BJ (cell line): ENCODE data around the gene NT5C2. TPM values are rescaled to one million over a fixed set of nuclear protein-coding genes. Genes with fewer than 3 reads are reported as not detected.

Experiments
- CTCF ChIA-PET: fragments of 350-600 bp; formaldehyde crosslinking; extraction: SDS; loops from one replicate; lab custom pipeline; 2021; ENCODE audit warnings: antibody characterized with exemption, inconsistent platforms; lab: Yijun Ruan, JAX
- POLR2A ChIA-PET: fragments of 300-600 bp; sonication (Branson Sonifier 250); formaldehyde crosslinking; extraction: SDS; loops from one replicate; lab custom pipeline; 2021; ENCODE audit warnings: antibody characterized with exemption; lab: Charles Lee
- DNase-seq: peaks from one replicate; pipeline ENCODE4 v3.0.0-alpha.2; 2011; ENCODE audit warnings: low read depth
- H3K27me3 ChIP-seq: 2 replicates; pipeline ENCODE4 v1.6.0; 2011; ENCODE audit warnings: low read length; ENCODE audit not compliant: control insufficient read depth, insufficient read depth
- H3K36me3 ChIP-seq: 2 replicates; pipeline ENCODE4 v1.5.1; 2011; ENCODE audit warnings: low read length; ENCODE audit not compliant: control insufficient read depth, insufficient read depth
- H3K4me3 ChIP-seq: 2 replicates; pipeline ENCODE4 v1.5.1; 2011; ENCODE audit warnings: low read depth, mild to moderate bottlenecking, control low read depth, low read length
- CTCF ChIP-seq: IDR thresholded peaks from 2 replicates; pipeline ENCODE4 v1.5.1; 2011; ENCODE audit warnings: low read depth, mild to moderate bottlenecking, control low read depth, inconsistent platforms, low read length, moderate library complexity; ENCODE audit not compliant: insufficient read depth
- polyA plus RNA-seq: library from polyadenylated mRNA; depleted of rRNA; stranded (reverse); fragments of >200 nt; gene quantifications from 2 replicates; pipeline ENCODE4 v1.2.3, GENCODE V29; 2011

NT5C2 gene
- polyA plus RNA-seq, 1 experiment, result 49.3 TPM

GRCh38 chr10:103204353-103205255 lies 11.5 kb upstream of the NT5C2 start:
- CTCF ChIA-PET, result interaction anchor here (1.0 kb wide), 1 partner anchor 10 kb away, joined by 3 read pairs; no protein-coding TSS in a partner anchor
- TF ChIP-seq CTCF, result no peak
- no peak for DNase-seq
- Histone ChIP-seq H3K27me3 (no peaks in the 10 kb centered on the region), H3K36me3 (no peaks in the 10 kb centered on the region), H3K4me3 (no peak overlapping the region)
- POLR2A ChIA-PET, result no interaction called here

- ChIA-PET POLR2A (no interaction called here), CTCF (no interaction called here)
- no peaks in the 10 kb centered on the region for H3K27me3 ChIP-seq
- DNase-seq, result no peak
- H3K36me3 ChIP-seq, result no peaks in the 10 kb centered on the region
- H3K4me3 ChIP-seq, result no peak overlapping the region
- TF ChIP-seq CTCF, result no peak
Measured at GRCh38 chr10:103203466-103203865, 10.4 kb upstream of the NT5C2 start.

GRCh38 chr10:103202319-103202718 lies 9.2 kb upstream of the NT5C2 start:
- Histone ChIP-seq H3K4me3 (no peak overlapping the region), H3K27me3 (no peaks in the 10 kb centered on the region), H3K36me3 (no peaks in the 10 kb centered on the region)
- CTCF ChIA-PET, result no interaction called here
- POLR2A ChIA-PET, result no interaction called here
- no peak for DNase-seq
- TF ChIP-seq CTCF, result no peak

- H3K4me3 ChIP-seq, result no peak overlapping the region
- ChIA-PET POLR2A (no interaction called here), CTCF (no interaction called here)
- TF ChIP-seq CTCF, result no peak
- H3K36me3 ChIP-seq, result no peaks in the 10 kb centered on the region
- DNase-seq, result no peak
- no peaks in the 10 kb centered on the region for H3K27me3 ChIP-seq
Measured at GRCh38 chr10:103199488-103199887, 6.4 kb upstream of the NT5C2 start.

GRCh38 chr10:103198648-103199047 lies 5.6 kb upstream of the NT5C2 start:
- Histone ChIP-seq H3K4me3 (no peak overlapping the region), H3K27me3 (no peaks in the 10 kb centered on the region), H3K36me3 (no peaks in the 10 kb centered on the region; the same call in 1 of the 2 replicates)
- POLR2A ChIA-PET, result no interaction called here
- CTCF ChIA-PET, result no interaction called here
- DNase-seq, result no peak
- TF ChIP-seq CTCF, result no peak
